Activated T-helper 1 cell treated with Interleukin-2 at 50 U/mL for 16 hours (primary cell): ENCODE data around the gene MTRF1.
"Not testable (repeated sequence)": the region's sequence is repeated elsewhere in the genome, so short reads cannot be mapped to it uniquely, and the experiment has no call there.

Experiments
- DNase-seq: peaks from one replicate; pipeline ENCODE4 v3.0.0-alpha.2; 2020; ENCODE audit warnings: low read depth

Gene MTRF1

DNA sequence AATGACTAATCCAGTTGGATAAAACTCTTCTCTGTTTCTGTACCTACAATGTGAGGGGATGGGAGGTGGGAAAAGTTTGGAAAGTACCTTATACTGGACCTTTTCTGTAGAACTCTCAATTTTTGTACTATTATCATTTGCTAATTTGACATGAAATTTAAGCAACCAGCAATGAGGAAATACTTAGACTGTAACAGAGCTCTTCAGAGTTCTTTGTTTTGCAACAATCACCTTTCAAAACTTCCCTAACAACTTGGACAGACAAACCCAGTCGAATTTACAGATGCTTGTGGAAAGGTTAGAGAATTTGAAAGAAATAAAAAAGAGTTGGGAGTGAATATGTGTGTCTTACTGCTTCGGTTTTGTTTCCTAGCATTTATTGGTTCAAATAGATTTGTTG lies 85.8 kb downstream of the MTRF1 start:
- no peak for DNase-seq

DNA sequence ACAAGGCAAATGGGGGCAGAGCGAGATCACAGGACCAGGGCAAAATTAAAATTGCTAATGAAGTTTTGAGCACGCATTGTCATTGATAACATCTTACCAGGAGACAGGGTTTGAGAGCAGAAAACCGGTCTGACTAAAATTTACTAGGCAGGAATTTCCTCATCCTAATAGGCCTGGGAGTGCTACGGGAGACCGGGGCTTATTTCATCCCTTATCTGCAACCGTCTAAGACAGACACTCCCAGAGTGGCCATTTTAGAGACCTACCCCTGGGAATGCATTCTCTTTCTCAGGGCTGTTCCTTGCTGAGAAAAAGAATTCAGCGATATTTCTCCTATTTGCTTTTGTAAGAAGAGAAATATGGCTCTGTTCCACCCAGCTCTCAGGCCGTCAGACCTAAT lies 87.8 kb downstream of the MTRF1 start:
- DNase-seq: not testable (repeated sequence)
